ENCODE data around the gene OTOP2.

- TF ChIP-seq, protein P1, sequence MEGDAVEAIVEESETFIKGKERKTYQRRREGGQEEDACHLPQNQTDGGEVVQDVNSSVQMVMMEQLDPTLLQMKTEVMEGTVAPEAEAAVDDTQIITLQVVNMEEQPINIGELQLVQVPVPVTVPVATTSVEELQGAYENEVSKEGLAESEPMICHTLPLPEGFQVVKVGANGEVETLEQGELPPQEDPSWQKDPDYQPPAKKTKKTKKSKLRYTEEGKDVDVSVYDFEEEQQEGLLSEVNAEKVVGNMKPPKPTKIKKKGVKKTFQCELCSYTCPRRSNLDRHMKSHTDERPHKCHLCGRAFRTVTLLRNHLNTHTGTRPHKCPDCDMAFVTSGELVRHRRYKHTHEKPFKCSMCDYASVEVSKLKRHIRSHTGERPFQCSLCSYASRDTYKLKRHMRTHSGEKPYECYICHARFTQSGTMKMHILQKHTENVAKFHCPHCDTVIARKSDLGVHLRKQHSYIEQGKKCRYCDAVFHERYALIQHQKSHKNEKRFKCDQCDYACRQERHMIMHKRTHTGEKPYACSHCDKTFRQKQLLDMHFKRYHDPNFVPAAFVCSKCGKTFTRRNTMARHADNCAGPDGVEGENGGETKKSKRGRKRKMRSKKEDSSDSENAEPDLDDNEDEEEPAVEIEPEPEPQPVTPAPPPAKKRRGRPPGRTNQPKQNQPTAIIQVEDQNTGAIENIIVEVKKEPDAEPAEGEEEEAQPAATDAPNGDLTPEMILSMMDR (IDR thresholded peaks at IDR 0.05; ENCODE audit: insufficient read depth, low read depth, low read length), result no peak
- no peak for TF ChIP-seq EZH2 (IDR thresholded peaks at IDR 0.05; ENCODE audit: insufficient read depth, low read length)
Measured at GRCh38 chr17:74950207-74950606, 26.1 kb downstream of the OTOP2 start.
